Endothelial cell of umbilical vein (primary cell): ENCODE results near the gene TXNL4A. TPM values are rescaled to one million over a fixed set of nuclear protein-coding genes. Genes with fewer than 3 reads are reported as not detected.

Source experiments
- BruUV-seq: library from RNA; stranded (reverse); fragments of 400-500 nt; replicated peaks from 2 replicates; lab custom pipeline; 2021; lab: Mats Ljungman, UMichigan
- CTCF ChIA-PET: fragments of 300-600, 350-600 bp; sonication (Branson Sonifier 250); formaldehyde crosslinking; loops from one replicate; lab custom pipeline; 2021; ENCODE audit warnings: antibody characterized with exemption, inconsistent platforms; lab: Charles Lee
- POLR2A ChIA-PET: fragments of 300-600, 350-600 bp; sonication (Branson Sonifier 250); formaldehyde crosslinking; loops from one replicate; lab custom pipeline; 2021; ENCODE audit warnings: antibody characterized with exemption, inconsistent platforms; lab: Charles Lee
- DNase-seq: peaks from one replicate; pipeline ENCODE4 v3.0.0-alpha.2; 2011; ENCODE audit warnings: low read depth, low spot score
- FAIRE-seq: peaks from 2 replicates; lab custom pipeline; 2011; peaks lifted over from hg19 to GRCh38; lab: Jason Lieb, UNC
- H2AFZ ChIP-seq: 2 replicates; pipeline ENCODE4 v1.6.0; 2012; ENCODE audit warnings: low read depth, low read length, control low read depth, inconsistent platforms
- H3K27ac ChIP-seq: 2 replicates; pipeline ENCODE4 v1.5.1; 2011; ENCODE audit warnings: low read depth, mild to moderate bottlenecking, control low read depth, low read length, moderate library complexity; ENCODE audit not compliant: insufficient read depth
- H3K27me3 ChIP-seq, 2 experiments: 2 replicates each; pipeline versions ENCODE4 v1.6.0 to v1.6.1; 2011; ENCODE audit warnings: low read length in 2 of 2, mixed read lengths in 1 of 2; ENCODE audit not compliant: control insufficient read depth in 2 of 2, insufficient read depth in 2 of 2
- H3K36me3 ChIP-seq, 2 experiments: 2 replicates in 1 of 2; 3 replicates in 1 of 2; pipeline ENCODE4 v1.5.1; 2011; ENCODE audit warnings: low read length in 2 of 2, mild to moderate bottlenecking in 1 of 2, moderate library complexity in 1 of 2; ENCODE audit not compliant: control insufficient read depth in 2 of 2, insufficient read depth in 2 of 2; ENCODE audit errors: extremely low read depth in 1 of 2
- H3K4me1 ChIP-seq: 3 replicates; pipeline ENCODE4 v1.5.1; 2011; ENCODE audit warnings: mild to moderate bottlenecking, low read length; ENCODE audit not compliant: control insufficient read depth, insufficient read depth; ENCODE audit errors: extremely low read depth
- H3K4me2 ChIP-seq: 2 replicates; pipeline ENCODE4 v1.6.1; 2011; ENCODE audit warnings: low read length, control low read depth, mixed read lengths; ENCODE audit not compliant: insufficient read depth
- H3K4me3 ChIP-seq, 3 experiments: fragments of 200-600 bp in 1 of 3; sonication (generic), shearing (Covaris generic) in 1 of 3; replicated peaks in 1 of 3; 2 replicates each; pipeline ENCODE4 v1.5.1; 2011 to 2016; ENCODE audit warnings: control low read depth in 3 of 3, low read length in 3 of 3, mild to moderate bottlenecking in 2 of 3, inconsistent platforms in 1 of 3, low read depth in 1 of 3, moderate library complexity in 1 of 3; ENCODE audit not compliant: insufficient read depth in 1 of 3
- H3K79me2 ChIP-seq: 2 replicates; pipeline ENCODE4 v1.6.0; 2012; ENCODE audit warnings: low read length, inconsistent platforms; ENCODE audit not compliant: control insufficient read depth, insufficient read depth
- H3K9ac ChIP-seq: replicated peaks from 2 replicates; pipeline ENCODE3; 2011; ENCODE audit warnings: low read length, control low read depth; ENCODE audit not compliant: insufficient read depth; ENCODE audit errors: extremely low read depth
- H3K9me1 ChIP-seq: replicated peaks from 3 replicates; pipeline ENCODE4 v1.6.0; 2011; ENCODE audit warnings: mild to moderate bottlenecking, low read length; ENCODE audit not compliant: control insufficient read depth, insufficient read depth; ENCODE audit errors: extremely low read depth
- H3K9me3 ChIP-seq: replicated peaks from 2 replicates; pipeline ENCODE4 v1.5.1; 2012; ENCODE audit warnings: low read length, inconsistent platforms; ENCODE audit not compliant: control insufficient read depth, insufficient read depth
- H4K20me1 ChIP-seq: replicated peaks from 2 replicates; pipeline ENCODE3; 2011; ENCODE audit warnings: mild to moderate bottlenecking, low read length; ENCODE audit not compliant: control insufficient read depth, insufficient read depth; ENCODE audit errors: extremely low read depth
- CTCF ChIP-seq, 2 donors: IDR thresholded peaks; 1 replicate in 1 of 2; 2 replicates in 1 of 2; pipeline ENCODE4 v1.5.1; 2011; ENCODE audit warnings: low read length in 2 of 2, mild to moderate bottlenecking in 2 of 2, moderate library complexity in 2 of 2, control low read depth in 1 of 2, inconsistent platforms in 1 of 2, low read depth in 1 of 2; ENCODE audit not compliant: insufficient read depth in 1 of 2; ENCODE audit errors: extremely low read depth in 1 of 2
- EZH2 ChIP-seq: IDR thresholded peaks from 2 replicates; pipeline ENCODE4 v1.6.1; 2012; ENCODE audit warnings: borderline replicate concordance, low read depth, mild to moderate bottlenecking, moderate library complexity, low read length, inconsistent platforms; ENCODE audit not compliant: severe bottlenecking
- FOS ChIP-seq: IDR thresholded peaks from 2 replicates; pipeline ENCODE4 v1.6.1; 2011; ENCODE audit warnings: mild to moderate bottlenecking, low read length, moderate library complexity, borderline replicate concordance; ENCODE audit not compliant: insufficient read depth
- GATA2 ChIP-seq: IDR thresholded peaks from 2 replicates; pipeline ENCODE4 v1.7.0; 2011; ENCODE audit warnings: low read depth, mild to moderate bottlenecking, moderate library complexity, mixed read lengths, low read length; ENCODE audit not compliant: insufficient read length, insufficient read depth
- JUN ChIP-seq: IDR thresholded peaks from 2 replicates; pipeline ENCODE4 v1.6.1; 2011; ENCODE audit warnings: borderline replicate concordance, low read depth; ENCODE audit not compliant: insufficient read length, insufficient read depth
- MAX ChIP-seq: IDR thresholded peaks from 2 replicates; pipeline ENCODE4 v1.6.1; 2011; ENCODE audit not compliant: insufficient read depth, insufficient read length
- MYC ChIP-seq: IDR thresholded peaks from one replicate; pipeline ENCODE4 v1.6.1; 2011; ENCODE audit warnings: mild to moderate bottlenecking, low read depth, low read length
- POLR2A ChIP-seq: IDR thresholded peaks from 2 replicates; pipeline ENCODE4 v1.6.1; 2012; ENCODE audit warnings: low read depth, mild to moderate bottlenecking, control low read depth, low read length
- POLR2AphosphoS5 ChIP-seq: IDR thresholded peaks from 2 replicates; pipeline ENCODE4 v1.6.1; 2012; ENCODE audit warnings: low read depth, mild to moderate bottlenecking, control low read depth, low read length, moderate library complexity; ENCODE audit not compliant: insufficient read depth
- dilution Hi-C: fragments of 300-500 bp; cut with MboI; formaldehyde crosslinking; loops from one replicate; pipeline ENCODE4 v1.15.0; 2019; ENCODE audit warnings: low sequenced_read_pairs; ENCODE audit not compliant: extremely low pct_ligation_motif_present
- intact Hi-C: fragments of 100-400 bp; cut with micrococcal nuclease; formaldehyde crosslinking; loops from one replicate; pipeline ENCODE4 v1.10.0; 2022
- polyA plus RNA-seq, 4 experiments: library from polyadenylated mRNA; depleted of rRNA in 3 of 4; stranded (reverse) in 3 of 4; unstranded in 1 of 4; fragments of >200 nt; gene quantifications; 2 replicates each; pipeline versions ENCODE4 v1.2.1 to v1.2.3, GENCODE V29; 2011 to 2012; ENCODE audit warnings: missing spikeins in 1 of 4
- total RNA-seq: library from RNA; stranded (reverse); gene quantifications from 2 replicates; pipeline ENCODE4 v1.2.3, GENCODE V29; 2021

The TXNL4A gene
- total and polyA plus RNA-seq, 2 donors (not counting 3 experiments of a cell fraction or from before 2014, with no cell fraction given): 148 to 172 TPM

- Histone ChIP-seq H3K36me3 (peaks cover 4 to 24% of the 10 kb centered on the region in 2 experiments), H3K27me3 (no peaks in the 10 kb centered on the region), H3K4me3 (no peak overlapping the region), H3K4me2 (no peak overlapping the region), H3K27ac (no peak overlapping the region), H3K79me2 (peaks cover 28% of the 10 kb centered on the region), H3K9me1 (no peaks in the 10 kb centered on the region), H3K4me1 (no peaks in the 10 kb centered on the region), H2AFZ (no peak overlapping the region), H3K9me3 (peaks cover 2% of the 10 kb centered on the region), H3K9ac (no peak overlapping the region), H4K20me1 (no peaks in the 10 kb centered on the region)
- FAIRE-seq (no peak), DNase-seq (no peak)
- TF ChIP-seq JUN (no peak), EZH2 (no peak), MAX (no peak), MYC (no peak), POLR2A (no peak), CTCF (IDR thresholded peaks at IDR 0.05; ENCODE audit: extremely low read depth in 1 of 2, insufficient read depth in 1 of 2, low read depth in 1 of 2, low read length in 2 of 2) (no peak), FOS (no peak), GATA2 (no peak), POLR2AphosphoS5 (no peak)
- dilution Hi-C loops (no loop called here), intact Hi-C loops (no loop called here)
- ChIA-PET POLR2A (no interaction called here), CTCF (no interaction called here)
- no TSS peak for BruUV-seq
These were observed 51.1 kb downstream of the TXNL4A start for GRCh38 chr18:79937103-79937860.
